Fibroblast of lung (primary cell): ENCODE data around the gene SCYGR4.

Source experiments
- CTCF ChIP-seq, 2 donors: IDR thresholded peaks in 1 of 2; conservative IDR thresholded peaks in 1 of 2; 1 replicate in 1 of 2; 2 replicates in 1 of 2; pipeline ENCODE4 v1.5.1; 2011 to 2012; ENCODE audit warnings: low read length in 2 of 2, control low read depth in 1 of 2, inconsistent platforms in 1 of 2, low read depth in 1 of 2, mild to moderate bottlenecking in 1 of 2
- EZH2 ChIP-seq: IDR thresholded peaks from 2 replicates; pipeline ENCODE4 v1.5.1; 2012; ENCODE audit warnings: low read length, control low read depth, mild to moderate bottlenecking; ENCODE audit errors: missing control alignments

- no peak for TF ChIP-seq CTCF (conservative IDR thresholded peaks at IDR 0.05 in 1 of 2, IDR thresholded peaks at IDR 0.05 in 1 of 2; ENCODE audit: low read depth in 1 of 2, low read length in 2 of 2)
- no peak for TF ChIP-seq EZH2
Measured at GRCh38 chr2:227576812-227577211, 40.5 kb upstream of the SCYGR4 start.
